GM18511 (cell line): ENCODE data around the gene SERPINB1.

Experiments
- ATAC-seq: cut with Tn5 transposase; IDR thresholded peaks from one replicate; pipeline ENCODE4 v1.9.1; 2021; ENCODE audit warnings: mild to moderate bottlenecking, moderate library complexity; ENCODE audit not compliant: unreplicated experiment

The SERPINB1 gene

GRCh38 chr6:2795162-2795561 lies 46.5 kb downstream of the SERPINB1 start:
- no peak for ATAC-seq

GRCh38 chr6:2794171-2794730 lies 47.4 kb downstream of the SERPINB1 start:
- ATAC-seq: no peak

- no peak for ATAC-seq
Observed at GRCh38 chr6:2793534-2794151, 48.0 kb downstream of the SERPINB1 start.

- ATAC-seq: no peak
Observed at GRCh38 chr6:2792330-2793110, 49.1 kb downstream of the SERPINB1 start.

- ATAC-seq: no peak
Observed at GRCh38 chr6:2791450-2791974, 50.2 kb downstream of the SERPINB1 start.

GRCh38 chr6:2790588-2791449 lies 50.8 kb downstream of the SERPINB1 start:
- ATAC-seq: peak; percentile 74

DNA sequence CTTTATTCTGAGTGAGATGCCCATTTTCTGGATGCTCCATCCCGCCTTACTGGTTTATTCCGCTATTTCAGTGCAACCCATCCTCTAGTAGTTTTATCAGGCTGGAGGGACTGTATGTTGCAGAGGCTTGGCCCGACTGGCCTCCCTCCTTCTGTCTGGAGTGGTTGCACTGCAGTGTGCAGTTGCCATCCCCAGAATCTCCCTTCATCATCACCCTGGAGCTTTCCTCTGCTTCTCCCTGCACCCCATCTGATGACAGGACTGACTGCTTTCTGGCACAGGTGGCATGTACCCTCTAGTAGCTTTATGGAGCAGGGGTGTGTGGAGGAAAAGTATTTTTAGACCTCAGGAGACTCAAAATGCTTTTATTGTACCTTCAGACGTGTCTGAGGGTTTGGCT lies 55.4 kb downstream of the SERPINB1 start:
- no peak for ATAC-seq

GRCh38 chr6:2784930-2785329 lies 56.7 kb downstream of the SERPINB1 start:
- no peak for ATAC-seq

DNA sequence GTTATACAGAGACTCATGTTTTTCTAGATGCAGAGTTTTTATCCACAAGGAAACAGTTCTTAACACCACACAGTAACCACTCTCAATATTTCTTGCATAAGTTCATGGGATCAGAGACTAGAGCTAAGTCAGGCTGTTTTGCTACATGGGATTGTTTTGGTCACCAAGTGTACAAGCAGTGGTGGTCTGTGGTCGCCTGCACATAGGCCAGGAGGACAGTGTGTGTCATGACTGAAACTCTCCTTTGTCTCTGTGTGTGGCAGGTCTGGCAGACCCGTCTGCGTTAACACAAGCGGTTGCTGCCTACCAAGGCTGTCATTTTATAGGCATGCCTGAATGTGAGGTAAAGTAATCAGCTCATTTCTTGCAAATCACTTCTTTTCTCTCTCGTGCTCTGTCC lies 57.6 kb downstream of the SERPINB1 start:
- ATAC-seq: no peak

GRCh38 chr6:2783188-2783963 lies 58.3 kb downstream of the SERPINB1 start:
- ATAC-seq: no peak

- ATAC-seq: no peak
Observed at GRCh38 chr6:2782825-2783187, 58.9 kb downstream of the SERPINB1 start.

DNA sequence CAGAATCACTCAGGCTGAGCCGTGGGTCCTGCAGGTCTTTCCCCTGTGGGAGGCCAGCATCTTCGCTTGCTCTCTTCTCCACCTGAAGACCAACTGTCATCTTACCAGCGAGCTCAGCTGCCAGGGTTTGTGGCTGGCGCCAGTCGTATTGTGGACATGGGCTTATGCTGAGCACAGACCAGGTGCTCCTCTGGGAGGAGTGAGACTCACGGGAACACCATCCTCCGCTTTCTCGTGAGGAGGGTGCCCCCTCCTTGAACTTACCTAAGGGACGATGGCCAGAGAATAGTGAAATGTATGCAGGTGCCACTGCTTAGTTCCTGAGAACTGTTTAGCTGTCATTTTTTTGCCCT lies 59.3 kb downstream of the SERPINB1 start:
- no peak for ATAC-seq
